Loucy (cell line): ENCODE results near the gene ATP13A3.

Source experiments
- H2AFZ ChIP-seq: fragments of 200-600 bp; sonication (generic); 2 replicates; pipeline ENCODE4 v1.6.0; 2016; ENCODE audit warnings: antibody characterized with exemption, mild to moderate bottlenecking, low read length, moderate library complexity
- H3F3A ChIP-seq: fragments of 200-600 bp; 2 replicates; pipeline ENCODE4 v1.6.0; 2016; ENCODE audit warnings: antibody characterized with exemption, low read depth, mild to moderate bottlenecking
- H3K27me3 ChIP-seq: fragments of 200-600 bp; sonication (generic); 2 replicates; pipeline ENCODE4 v1.6.1; 2014; ENCODE audit warnings: low read length, mild to moderate bottlenecking; ENCODE audit not compliant: insufficient read depth, poor library complexity, severe bottlenecking
- H3K36me3 ChIP-seq: fragments of 200-600 bp; sonication (generic); 2 replicates; pipeline ENCODE4 v1.6.1; 2016; ENCODE audit warnings: low read length; ENCODE audit not compliant: insufficient read depth
- H3K4me1 ChIP-seq: fragments of 200-600 bp; sonication (generic); 2 replicates; pipeline ENCODE4 v1.5.1; 2014; ENCODE audit warnings: low read length, mild to moderate bottlenecking; ENCODE audit not compliant: insufficient read depth, poor library complexity, severe bottlenecking
- H3K4me2 ChIP-seq: fragments of 200-600 bp; sonication (generic); 2 replicates; pipeline ENCODE4 v1.6.0; 2014; ENCODE audit warnings: antibody characterized with exemption, low read length, low read depth, mild to moderate bottlenecking; ENCODE audit not compliant: poor library complexity, severe bottlenecking
- H3K4me3 ChIP-seq: fragments of 200-600 bp; sonication (generic); 2 replicates; pipeline ENCODE4 v1.5.1; 2014; ENCODE audit warnings: low read length, mild to moderate bottlenecking, mixed read lengths; ENCODE audit not compliant: poor library complexity, severe bottlenecking
- H3K79me2 ChIP-seq: fragments of 200-600 bp; sonication (generic); 2 replicates; pipeline ENCODE4 v1.6.1; 2014; ENCODE audit warnings: low read length; ENCODE audit not compliant: insufficient read depth
- H3K9ac ChIP-seq: fragments of 200-600 bp; sonication (generic); 2 replicates; pipeline ENCODE4 v1.6.0; 2014; ENCODE audit warnings: mild to moderate bottlenecking, low read depth, low read length, moderate library complexity; ENCODE audit not compliant: poor library complexity, severe bottlenecking
- H3K9me2 ChIP-seq: fragments of 200-600 bp; sonication (generic); replicated peaks from 2 replicates; pipeline ENCODE4 v1.6.1; 2016; ENCODE audit warnings: low read depth, low read length, mixed read lengths
- H3K9me3 ChIP-seq: fragments of 200-600 bp; sonication (generic); 2 replicates; pipeline ENCODE4 v1.6.1; 2014; ENCODE audit warnings: mild to moderate bottlenecking, antibody characterized with exemption, low read length, low read depth; ENCODE audit not compliant: insufficient read depth
- H4K20me1 ChIP-seq: fragments of 200-600 bp; sonication (generic); 2 replicates; pipeline ENCODE4 v1.6.0; 2014; ENCODE audit warnings: antibody characterized with exemption, low read length, mild to moderate bottlenecking; ENCODE audit not compliant: insufficient read depth, poor library complexity, severe bottlenecking
- CTCF ChIP-seq: fragments of 200-600 bp; sonication (generic); conservative IDR thresholded peaks from 2 replicates; pipeline ENCODE4 v1.5.1; 2014; ENCODE audit warnings: mild to moderate bottlenecking, antibody characterized with exemption, low read length
- EZH2phosphoT487 ChIP-seq: fragments of 200-600 bp; IDR thresholded peaks from 2 replicates; pipeline ENCODE4 v1.6.1; 2018; ENCODE audit warnings: antibody characterized with exemption, mild to moderate bottlenecking, moderate library complexity, borderline replicate concordance

ATP13A3 gene

GRCh38 chr3:194407423-194407822 is 79.4 kb downstream of the ATP13A3 start:
- peaks cover 22% of the 10 kb centered on the region; the same call in 1 of the 2 replicates for H3K36me3 ChIP-seq
- H3F3A ChIP-seq = no peaks in the 10 kb centered on the region
- TF ChIP-seq CTCF (no peak), EZH2phosphoT487 (no peak)
- no peak overlapping the region for H3K4me2 ChIP-seq
- no peaks in the 10 kb centered on the region for H3K9me2 ChIP-seq
- H4K20me1 ChIP-seq = no peaks in the 10 kb centered on the region
- no peak overlapping the region for H2AFZ ChIP-seq
- H3K79me2 ChIP-seq = no peaks in the 10 kb centered on the region
- H3K4me3 ChIP-seq = no peak overlapping the region
- H3K4me1 ChIP-seq = no peaks in the 10 kb centered on the region
- no peaks in the 10 kb centered on the region for H3K9me3 ChIP-seq
- no peaks in the 10 kb centered on the region for H3K27me3 ChIP-seq
- no peak overlapping the region for H3K9ac ChIP-seq

GRCh38 chr3:194405766-194406165 is 81.0 kb downstream of the ATP13A3 start:
- H3K9me2 ChIP-seq = no peaks in the 10 kb centered on the region
- no peak overlapping the region for H2AFZ ChIP-seq
- no peaks in the 10 kb centered on the region for H3F3A ChIP-seq
- no peaks in the 10 kb centered on the region for H3K4me1 ChIP-seq
- H3K9me3 ChIP-seq = no peaks in the 10 kb centered on the region
- no peak overlapping the region for H3K4me2 ChIP-seq
- no peak overlapping the region for H3K4me3 ChIP-seq
- no peak overlapping the region for H3K9ac ChIP-seq
- H4K20me1 ChIP-seq = no peaks in the 10 kb centered on the region
- peaks cover 22% of the 10 kb centered on the region; the same call in 1 of the 2 replicates for H3K36me3 ChIP-seq
- no peaks in the 10 kb centered on the region for H3K27me3 ChIP-seq
- TF ChIP-seq CTCF (no peak), EZH2phosphoT487 (no peak)
- H3K79me2 ChIP-seq = no peaks in the 10 kb centered on the region

- peaks cover 22% of the 10 kb centered on the region; the same call in 1 of the 2 replicates for H3K36me3 ChIP-seq
- no peak overlapping the region for H2AFZ ChIP-seq
- peaks cover 5% of the 10 kb centered on the region for H3K4me1 ChIP-seq
- no peaks in the 10 kb centered on the region for H3K9me3 ChIP-seq
- no peaks in the 10 kb centered on the region for H3K79me2 ChIP-seq
- no peak overlapping the region for H3K4me2 ChIP-seq
- H4K20me1 ChIP-seq = no peaks in the 10 kb centered on the region
- no peaks in the 10 kb centered on the region for H3K9me2 ChIP-seq
- no peaks in the 10 kb centered on the region for H3K27me3 ChIP-seq
- no peak overlapping the region for H3K4me3 ChIP-seq
- TF ChIP-seq EZH2phosphoT487 = no peak
- TF ChIP-seq CTCF = peak; percentile 91
- no peak overlapping the region for H3K9ac ChIP-seq
- H3F3A ChIP-seq = no peaks in the 10 kb centered on the region
These were observed 82.2 kb downstream of the ATP13A3 start for GRCh38 chr3:194404365-194405140.
